Activated CD8-positive, alpha-beta T cell treated with anti-CD3 and anti-CD28 coated beads for 36 hours (primary cell): Measurements from ENCODE around the gene TRANK1. TPM values are rescaled to one million over a fixed set of nuclear protein-coding genes. Genes with fewer than 3 reads are reported as not detected.

Experiments
- ATAC-seq: fragments of 200-7000 bp; cut with Tn5 transposase; one replicate; pipeline ENCODE4 v1.10.0; 2021; ENCODE audit warnings: mild to moderate bottlenecking, moderate library complexity
- CTCF ChIA-PET: fragments of 350-600 bp; sonication (Branson Sonifier 250); formaldehyde crosslinking; loops from one replicate; lab custom pipeline; 2021; ENCODE audit warnings: antibody characterized with exemption; lab: Charles Lee
- POLR2A ChIA-PET: fragments of 350-600 bp; sonication (Branson Sonifier 250); formaldehyde crosslinking; loops from one replicate; lab custom pipeline; 2021; ENCODE audit warnings: antibody characterized with exemption; lab: Charles Lee
- DNase-seq: peaks from one replicate; pipeline ENCODE4 v3.0.0-alpha.2; 2020
- H3K27ac Mint-ChIP-seq: one replicate; pipeline ENCODE4 v1.8.0; 2021; ENCODE audit warnings: mild to moderate bottlenecking, mixed read lengths
- H3K27me3 Mint-ChIP-seq: one replicate; pipeline ENCODE4 v1.8.0; 2021; ENCODE audit warnings: mixed read lengths
- H3K36me3 Mint-ChIP-seq: one replicate; pipeline ENCODE4 v1.8.0; 2021; ENCODE audit warnings: low read depth, mixed read lengths
- H3K4me1 Mint-ChIP-seq: one replicate; pipeline ENCODE4 v1.8.0; 2021; ENCODE audit warnings: low read depth, mixed read lengths
- H3K4me3 Mint-ChIP-seq: one replicate; pipeline ENCODE4 v1.8.0; 2021; ENCODE audit warnings: mild to moderate bottlenecking, moderate library complexity, mixed read lengths
- H3K9me3 Mint-ChIP-seq: one replicate; pipeline ENCODE4 v1.8.0; 2021; ENCODE audit warnings: mixed read lengths
- CTCF ChIP-seq: fragments of 200-600 bp; IDR thresholded peaks from one replicate; pipeline ENCODE4 v1.8.0; 2022; ENCODE audit warnings: antibody characterized with exemption, mild to moderate bottlenecking
- intact Hi-C: fragments of 100-400 bp; cut with micrococcal nuclease; formaldehyde crosslinking; loops from one replicate; pipeline ENCODE4 v1.10.0; 2022
- total RNA-seq, 2 experiments: library from RNA; stranded (reverse); gene quantifications; one replicate each; pipeline ENCODE4 v1.2.3, GENCODE V29; 2021

Gene TRANK1
- total RNA-seq = 10 to 100 TPM; 16.0 to 17.4 TPM

DNA sequence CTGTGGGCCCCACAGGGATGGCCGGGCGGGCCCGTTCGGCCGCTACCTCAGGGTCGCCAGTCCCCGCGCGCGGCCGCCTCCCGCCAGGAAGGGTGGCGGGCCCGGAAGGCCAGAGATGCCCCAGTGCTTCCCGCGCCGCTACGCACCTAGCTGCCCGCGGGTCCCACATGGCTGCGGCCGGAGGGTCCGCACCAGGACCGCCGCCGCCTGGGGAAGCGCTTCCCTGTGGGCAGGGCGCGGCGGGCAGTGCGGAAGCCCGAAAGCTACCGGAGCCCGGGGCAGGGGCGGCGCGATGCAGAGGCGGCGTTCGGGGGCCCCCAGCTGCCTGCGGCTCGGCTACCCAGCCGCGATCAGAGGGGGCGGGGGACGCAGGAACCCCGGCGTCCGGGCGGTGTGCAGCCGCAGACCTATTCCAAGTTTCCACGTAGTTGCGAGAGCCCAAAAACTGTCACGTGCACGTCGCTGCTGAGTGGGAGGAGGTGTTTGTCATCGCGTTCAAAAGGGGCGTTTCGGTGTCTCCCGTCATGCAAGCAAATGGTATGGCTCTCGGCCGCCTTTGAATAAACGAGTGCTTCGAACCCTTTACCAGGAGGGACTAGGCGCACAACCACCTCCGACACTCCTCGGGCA, at the start of gene TRANK1:
TRANK1 (minus strand) TSS at position 414 of the 630 bp plus-strand sequence; CDS start at position 169, 245 bp downstream.
- TF ChIP-seq CTCF = no peak
- H3K36me3 Mint-ChIP-seq = peaks cover 18% of the 10 kb centered on the region
- H3K4me1 Mint-ChIP-seq = peaks cover 30% of the 10 kb centered on the region
- H3K27ac Mint-ChIP-seq = peak within 1 kb of the TSS; percentile 75
- H3K4me3 Mint-ChIP-seq = peak within 1 kb of the TSS; percentile 77
- no peaks in the 10 kb centered on the region for H3K27me3 Mint-ChIP-seq
- intact Hi-C loops = no loop called here
- DNase-seq (peak; percentile 94), ATAC-seq (peak; percentile 87)
- peaks cover 20% of the 10 kb centered on the region for H3K9me3 Mint-ChIP-seq
- ChIA-PET POLR2A (interaction anchor here (0.7 to 3.2 kb wide), 9 partner anchors 9 to 68 kb away, joined by 3 to 20 read pairs (median 6); partner anchors contain the start of genes EPM2AIP1 and MLH1), CTCF (interaction anchor here (0.7 to 2.2 kb wide), 6 partner anchors 12 to 101 kb away, joined by 3 to 13 read pairs (median 4); no protein-coding TSS in a partner anchor)

- no peak within 1 kb of the TSS for H3K27ac Mint-ChIP-seq
- peak; percentile 90 for ATAC-seq
Observed at GRCh38 chr3:36993326-36994283, 48.8 kb upstream of the TRANK1 start, which contains the start of gene MLH1. Gene MLH1, plus strand, starts transcription at chr3:36993518. Its CDS starts 30 bp downstream, at chr3:36993548.

DNA sequence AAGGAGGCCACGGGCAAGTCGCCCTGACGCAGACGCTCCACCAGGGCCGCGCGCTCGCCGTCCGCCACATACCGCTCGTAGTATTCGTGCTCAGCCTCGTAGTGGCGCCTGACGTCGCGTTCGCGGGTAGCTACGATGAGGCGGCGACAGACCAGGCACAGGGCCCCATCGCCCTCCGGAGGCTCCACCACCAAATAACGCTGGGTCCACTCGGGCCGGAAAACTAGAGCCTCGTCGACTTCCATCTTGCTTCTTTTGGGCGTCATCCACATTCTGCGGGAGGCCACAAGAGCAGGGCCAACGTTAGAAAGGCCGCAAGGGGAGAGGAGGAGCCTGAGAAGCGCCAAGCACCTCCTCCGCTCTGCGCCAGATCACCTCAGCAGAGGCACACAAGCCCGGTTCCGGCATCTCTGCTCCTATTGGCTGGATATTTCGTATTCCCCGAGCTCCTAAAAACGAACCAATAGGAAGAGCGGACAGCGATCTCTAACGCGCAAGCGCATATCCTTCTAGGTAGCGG, 48.0 kb upstream of the TRANK1 start, which contains the start of gene EPM2AIP1:
EPM2AIP1 (minus strand) TSS at position 326 of the 520 bp plus-strand sequence; CDS start at position 272, 54 bp downstream.
- Mint-ChIP-seq H3K36me3 (peaks cover 47% of the 10 kb centered on the region), H3K9me3 (no peaks in the 10 kb centered on the region), H3K4me1 (peaks cover 46% of the 10 kb centered on the region), H3K4me3 (no peak within 1 kb of the TSS), H3K27ac (no peak within 1 kb of the TSS), H3K27me3 (no peaks in the 10 kb centered on the region)
- ChIA-PET POLR2A (interaction anchor here (0.8 to 3.6 kb wide), 11 partner anchors 23 to 249 kb away, joined by 3 to 20 read pairs (median 3); partner anchors contain the start of gene TRANK1), CTCF (interaction anchor here (1.0 to 1.4 kb wide), 4 partner anchors 34 to 221 kb away, joined by 3 to 13 read pairs (median 4); no protein-coding TSS in a partner anchor)
- DNase-seq = no peak
- ATAC-seq = peak; percentile 89
- intact Hi-C loops = loop anchor here (10.0 kb wide), 1 partner anchor 222 kb away; no protein-coding TSS in a partner anchor
- peak; percentile 24 for TF ChIP-seq CTCF

More at GRCh38 chr3:36993326-36994283, 48.8 kb upstream of the TRANK1 start, which contains the start of gene MLH1:
- peak; percentile 100 for DNase-seq
- Mint-ChIP-seq H3K4me1 (peaks cover 43% of the 10 kb centered on the region), H3K9me3 (no peaks in the 10 kb centered on the region), H3K36me3 (peaks cover 45% of the 10 kb centered on the region), H3K4me3 (no peak within 1 kb of the TSS), H3K27me3 (no peaks in the 10 kb centered on the region)
- CTCF ChIA-PET = interaction anchor here (1.0 to 1.4 kb wide), 4 partner anchors 35 to 220 kb away, joined by 3 to 13 read pairs (median 4); no protein-coding TSS in a partner anchor
- no peak for TF ChIP-seq CTCF
- POLR2A ChIA-PET = interaction anchor here (0.7 to 3.6 kb wide), 10 partner anchors 11 to 255 kb away, joined by 3 to 20 read pairs (median 3); partner anchors contain the start of gene TRANK1
- intact Hi-C loops = loop anchor here (10.0 kb wide), 1 partner anchor 221 kb away; no protein-coding TSS in a partner anchor

DNA sequence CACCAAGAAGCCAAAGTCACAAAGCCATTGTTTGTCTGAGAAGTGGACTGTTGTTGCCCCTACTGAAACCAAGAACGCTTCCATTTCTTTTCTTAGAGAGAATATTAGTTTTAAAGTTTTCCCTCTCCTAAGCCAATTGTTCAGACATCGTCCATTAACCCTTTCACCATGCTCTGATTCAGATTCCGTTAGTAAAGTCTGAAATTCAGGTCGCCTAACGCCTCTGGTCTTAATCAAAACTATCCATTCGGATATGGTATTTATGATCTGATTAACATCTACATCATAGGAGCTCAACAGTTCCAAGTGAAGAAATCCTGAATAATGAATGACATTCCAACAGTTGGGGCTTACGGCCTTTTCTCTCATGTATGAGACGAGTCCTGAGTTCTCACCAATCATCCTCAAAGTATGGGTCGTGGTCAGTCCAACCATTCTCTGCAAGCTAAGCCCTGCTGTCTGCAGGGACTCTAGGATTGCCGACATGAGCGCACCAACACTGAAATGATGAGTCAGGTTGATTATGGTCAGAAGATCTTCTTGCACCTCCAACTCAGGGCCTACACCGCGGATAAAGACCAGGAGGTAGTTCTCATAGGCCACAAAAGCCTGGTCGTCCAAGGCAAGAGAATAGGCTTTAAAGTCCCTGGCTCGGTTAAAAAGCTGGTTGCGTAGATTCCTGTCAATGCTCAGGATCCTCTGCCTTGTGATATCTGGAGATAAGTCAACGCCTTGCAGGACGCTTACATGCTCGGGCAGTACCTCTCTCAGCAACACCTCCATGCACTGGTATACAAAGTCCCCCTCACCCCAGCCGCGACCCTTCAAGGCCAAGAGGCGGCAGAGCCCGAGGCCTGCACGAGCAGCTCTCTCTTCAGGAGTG, 47.3 kb upstream of the TRANK1 start:
- ATAC-seq (no peak), DNase-seq (peak; percentile 37)
- ChIA-PET CTCF (interaction anchor here (1.0 to 2.6 kb wide), 6 partner anchors 12 to 221 kb away, joined by 3 to 13 read pairs (median 4); no protein-coding TSS in a partner anchor), POLR2A (interaction anchor here (0.5 to 3.6 kb wide), 12 partner anchors 22 to 440 kb away, joined by 3 to 20 read pairs (median 3); partner anchors contain the start of gene TRANK1)
- no peak overlapping the region for H3K27ac Mint-ChIP-seq
- peaks cover 46% of the 10 kb centered on the region for H3K36me3 Mint-ChIP-seq
- intact Hi-C loops = loop anchor here (10.0 kb wide), 1 partner anchor 223 kb away; no protein-coding TSS in a partner anchor
- H3K27me3 Mint-ChIP-seq = no peaks in the 10 kb centered on the region
- H3K4me3 Mint-ChIP-seq = no peak overlapping the region
- no peak for TF ChIP-seq CTCF
- no peaks in the 10 kb centered on the region for H3K9me3 Mint-ChIP-seq
- peaks cover 47% of the 10 kb centered on the region for H3K4me1 Mint-ChIP-seq
